DND-41 (cell line): ENCODE data around the gene NTNG2.

Experiments used
- ATAC-seq: fragments of 200-7000 bp; cut with Tn5 transposase; 3 replicates; pipeline ENCODE4 v1.9.1; 2021; ENCODE audit warnings: low read depth; ENCODE audit not compliant: insufficient read depth
- DNase-seq: peaks from one replicate; pipeline ENCODE4 v3.0.0-alpha.2; 2020
- H2AFZ ChIP-seq: 2 replicates; pipeline ENCODE4 v1.6.0; 2012; ENCODE audit warnings: low read depth, low read length
- H3K27ac ChIP-seq: 2 replicates; pipeline ENCODE4 v1.5.1; 2012; ENCODE audit warnings: low read length, inconsistent platforms
- H3K27me3 ChIP-seq: fragments of 200-600 bp; sonication (generic); 2 replicates; pipeline ENCODE4 v1.6.0; 2012; ENCODE audit warnings: low read length, mild to moderate bottlenecking, inconsistent platforms; ENCODE audit not compliant: insufficient read depth, poor library complexity
- H3K36me3 ChIP-seq: 2 replicates; pipeline ENCODE4 v1.5.1; 2012; ENCODE audit warnings: low read length, inconsistent platforms; ENCODE audit not compliant: insufficient read depth
- H3K4me1 ChIP-seq: 2 replicates; pipeline ENCODE4 v1.5.1; 2012; ENCODE audit warnings: mild to moderate bottlenecking, low read length; ENCODE audit not compliant: insufficient read depth
- H3K4me2 ChIP-seq: 2 replicates; pipeline ENCODE4 v1.6.0; 2012; ENCODE audit warnings: mild to moderate bottlenecking, moderate library complexity, low read length, inconsistent platforms; ENCODE audit not compliant: insufficient read depth
- H3K4me3 ChIP-seq, 2 experiments: fragments of 200-600 bp in 1 of 2; shearing (Covaris generic) in 1 of 2; 2 replicates each; pipeline ENCODE4 v1.5.1; 2012 to 2016; ENCODE audit warnings: inconsistent platforms in 2 of 2, low read length in 2 of 2, mild to moderate bottlenecking in 2 of 2, low read depth in 1 of 2, moderate library complexity in 1 of 2
- H3K79me2 ChIP-seq: 2 replicates; pipeline ENCODE4 v1.6.0; 2012; ENCODE audit warnings: low read length, inconsistent platforms; ENCODE audit not compliant: insufficient read depth
- H3K9ac ChIP-seq: 2 replicates; pipeline ENCODE4 v1.6.0; 2012; ENCODE audit warnings: low read depth, mild to moderate bottlenecking, inconsistent platforms, low read length, moderate library complexity
- H3K9me3 ChIP-seq: 2 replicates; pipeline ENCODE4 v1.5.1; 2012; ENCODE audit warnings: low read length, moderate library complexity, mild to moderate bottlenecking, inconsistent platforms; ENCODE audit not compliant: insufficient read depth, severe bottlenecking
- H4K20me1 ChIP-seq: 2 replicates; pipeline ENCODE4 v1.6.0; 2012; ENCODE audit warnings: low read length; ENCODE audit not compliant: insufficient read depth
- EZH2 ChIP-seq: IDR thresholded peaks from 3 replicates; pipeline ENCODE4 v1.6.1; 2012; ENCODE audit warnings: borderline replicate concordance, low read depth, mild to moderate bottlenecking, moderate library complexity, low read length, inconsistent platforms; ENCODE audit not compliant: severe bottlenecking
- TF ChIP-seq, protein P1 (sequence below): IDR thresholded peaks from 2 replicates; pipeline ENCODE4 v1.5.1; 2012; ENCODE audit warnings: borderline replicate concordance, low read length, moderate library complexity, mild to moderate bottlenecking; ENCODE audit not compliant: poor library complexity, severe bottlenecking; ENCODE audit errors: extremely low read depth

The NTNG2 gene

DNA sequence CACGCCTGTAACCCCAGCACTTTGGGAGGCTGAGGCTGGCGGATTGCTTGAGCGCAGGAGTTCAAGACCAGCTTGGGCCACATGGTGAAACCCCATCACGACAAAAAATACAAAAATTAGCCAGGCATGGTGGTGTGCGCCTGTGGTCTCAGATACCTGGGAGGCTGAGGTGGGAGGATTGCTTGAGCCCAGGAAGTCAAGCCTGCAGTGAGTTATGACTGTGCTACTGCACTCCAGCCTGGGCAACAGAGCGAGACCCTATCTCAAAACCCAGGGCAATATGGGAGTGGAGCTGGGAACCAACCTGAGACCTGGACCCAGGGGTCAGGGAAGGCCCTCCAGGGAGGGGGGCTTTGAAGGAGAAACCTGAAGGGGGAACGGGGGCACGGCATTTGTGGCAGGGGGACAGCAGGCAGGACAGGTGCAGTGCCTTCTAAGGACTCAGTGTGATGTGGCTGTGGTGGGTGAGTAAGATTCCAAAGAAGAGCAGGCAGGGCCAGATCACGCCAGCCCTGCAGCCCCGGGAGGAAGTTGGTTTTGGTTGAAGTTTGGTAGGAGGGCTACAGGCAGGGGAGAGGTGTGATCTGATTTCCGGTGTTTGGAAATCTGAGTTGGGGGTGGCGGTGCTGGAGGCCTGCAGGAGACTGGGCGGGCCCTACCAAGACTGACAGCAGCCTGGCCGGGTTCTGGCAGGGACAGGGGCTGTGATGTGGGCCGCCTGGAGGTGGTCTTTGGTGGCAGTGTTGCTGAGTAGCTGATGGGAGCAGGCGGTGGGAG is 46.2 kb downstream of the NTNG2 start:
- peak; percentile 27 for DNase-seq
- ATAC-seq: peak; percentile 69
- H2AFZ ChIP-seq: no peak overlapping the region
- H3K27ac ChIP-seq: no peak overlapping the region
- no peak overlapping the region for H3K9ac ChIP-seq
- no peaks in the 10 kb centered on the region for H3K4me1 ChIP-seq
- no peaks in the 10 kb centered on the region for H3K27me3 ChIP-seq
- H3K36me3 ChIP-seq: no peaks in the 10 kb centered on the region
- no peaks in the 10 kb centered on the region for H3K79me2 ChIP-seq
- H3K4me2 ChIP-seq: no peak overlapping the region
- no peaks in the 10 kb centered on the region for H3K9me3 ChIP-seq
- no peak overlapping the region for H3K4me3 ChIP-seq
- H4K20me1 ChIP-seq: no peaks in the 10 kb centered on the region
- no peak for TF ChIP-seq EZH2
- TF ChIP-seq, protein P1, sequence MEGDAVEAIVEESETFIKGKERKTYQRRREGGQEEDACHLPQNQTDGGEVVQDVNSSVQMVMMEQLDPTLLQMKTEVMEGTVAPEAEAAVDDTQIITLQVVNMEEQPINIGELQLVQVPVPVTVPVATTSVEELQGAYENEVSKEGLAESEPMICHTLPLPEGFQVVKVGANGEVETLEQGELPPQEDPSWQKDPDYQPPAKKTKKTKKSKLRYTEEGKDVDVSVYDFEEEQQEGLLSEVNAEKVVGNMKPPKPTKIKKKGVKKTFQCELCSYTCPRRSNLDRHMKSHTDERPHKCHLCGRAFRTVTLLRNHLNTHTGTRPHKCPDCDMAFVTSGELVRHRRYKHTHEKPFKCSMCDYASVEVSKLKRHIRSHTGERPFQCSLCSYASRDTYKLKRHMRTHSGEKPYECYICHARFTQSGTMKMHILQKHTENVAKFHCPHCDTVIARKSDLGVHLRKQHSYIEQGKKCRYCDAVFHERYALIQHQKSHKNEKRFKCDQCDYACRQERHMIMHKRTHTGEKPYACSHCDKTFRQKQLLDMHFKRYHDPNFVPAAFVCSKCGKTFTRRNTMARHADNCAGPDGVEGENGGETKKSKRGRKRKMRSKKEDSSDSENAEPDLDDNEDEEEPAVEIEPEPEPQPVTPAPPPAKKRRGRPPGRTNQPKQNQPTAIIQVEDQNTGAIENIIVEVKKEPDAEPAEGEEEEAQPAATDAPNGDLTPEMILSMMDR: no peak

DNA sequence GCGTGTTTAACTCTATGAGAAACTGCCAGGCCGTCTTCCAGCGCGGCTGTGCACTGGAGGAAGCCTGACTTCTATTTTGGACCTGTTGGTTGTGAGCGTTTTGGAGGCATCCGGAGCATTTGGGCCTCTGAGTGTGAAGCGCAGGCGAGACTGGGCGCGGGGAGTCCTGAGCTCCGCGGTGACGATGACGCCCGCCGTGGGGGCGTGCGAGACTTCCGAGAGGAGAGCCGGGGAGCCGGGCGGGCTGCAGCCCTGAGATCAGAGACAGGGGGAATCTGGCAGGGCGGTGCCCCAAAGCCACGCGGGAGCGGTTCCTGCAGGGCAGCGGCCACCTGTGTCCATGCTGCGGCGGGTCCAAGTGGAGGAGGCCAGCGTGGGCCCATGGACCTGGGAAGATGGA is 47.4 kb downstream of the NTNG2 start:
- TF ChIP-seq EZH2: no peak
- TF ChIP-seq, protein P1: no peak
- Histone ChIP-seq H3K27ac (no peak overlapping the region), H3K4me2 (no peak overlapping the region), H3K4me1 (no peaks in the 10 kb centered on the region), H3K4me3 (no peak overlapping the region), H3K79me2 (no peaks in the 10 kb centered on the region), H2AFZ (no peak overlapping the region), H3K9me3 (no peaks in the 10 kb centered on the region), H4K20me1 (no peaks in the 10 kb centered on the region), H3K9ac (no peak overlapping the region), H3K27me3 (no peaks in the 10 kb centered on the region), H3K36me3 (no peaks in the 10 kb centered on the region)
- ATAC-seq: no peak
- DNase-seq: no peak

DNA sequence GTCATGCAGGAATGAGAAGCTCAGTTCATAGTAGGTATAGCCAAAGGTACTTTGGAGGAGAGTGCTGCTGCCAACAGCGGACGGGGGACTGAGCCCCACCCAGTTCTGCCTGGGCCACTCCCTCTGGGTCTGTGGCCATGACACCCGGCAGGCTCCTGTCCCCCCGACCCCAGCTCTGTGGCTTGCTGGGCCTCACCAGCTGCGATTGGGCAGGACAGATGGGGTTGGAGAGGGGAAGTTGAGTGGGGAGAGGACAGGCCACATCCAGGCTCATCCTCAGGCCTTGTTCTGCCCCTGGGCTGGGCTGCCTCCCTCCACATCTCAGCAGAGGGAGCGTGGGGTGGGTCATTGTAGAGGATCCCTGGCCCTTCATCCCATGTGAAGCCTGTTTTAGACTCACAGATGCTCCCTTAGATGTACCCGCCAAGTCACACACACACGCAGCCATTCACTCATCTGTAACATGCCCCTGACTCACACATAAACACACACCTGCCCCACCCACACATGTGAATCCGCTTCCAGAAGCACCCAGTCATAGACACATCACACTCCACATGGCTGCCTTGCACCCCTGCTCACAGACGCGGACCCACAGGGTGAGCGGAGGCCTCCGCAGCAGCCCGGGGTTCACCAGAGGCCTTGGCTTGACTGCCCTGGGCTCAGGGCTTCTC is 48.8 kb downstream of the NTNG2 start:
- Histone ChIP-seq H3K27ac (no peak overlapping the region), H3K4me3 (no peak overlapping the region), H4K20me1 (no peaks in the 10 kb centered on the region), H2AFZ (no peak overlapping the region), H3K79me2 (no peaks in the 10 kb centered on the region), H3K9me3 (no peaks in the 10 kb centered on the region), H3K4me1 (no peaks in the 10 kb centered on the region), H3K9ac (no peak overlapping the region), H3K27me3 (no peaks in the 10 kb centered on the region), H3K36me3 (no peaks in the 10 kb centered on the region), H3K4me2 (no peak overlapping the region)
- TF ChIP-seq EZH2: no peak
- TF ChIP-seq, protein P1: no peak
- ATAC-seq (no peak), DNase-seq (no peak)
